Activated T-helper 1 cell treated with Interleukin-2 at 50 U/mL for 16 hours (primary cell): ENCODE results near the gene COL19A1.
"Not testable (repeated sequence)": the region's sequence is repeated elsewhere in the genome, so short reads cannot be mapped to it uniquely, and the experiment has no call there.

Source experiments
- DNase-seq: peaks from one replicate; pipeline ENCODE4 v3.0.0-alpha.2; 2020; ENCODE audit warnings: low read depth

COL19A1 gene

GRCh38 chr6:69900869-69901268, 34.5 kb downstream of the COL19A1 start:
- no peak for DNase-seq

GRCh38 chr6:69901361-69901760, 35.0 kb downstream of the COL19A1 start:
- DNase-seq = no peak

- no peak for DNase-seq
Observed at GRCh38 chr6:69907981-69908498, 41.7 kb downstream of the COL19A1 start.

- no peak for DNase-seq
Observed at GRCh38 chr6:69913361-69913760, 47.0 kb downstream of the COL19A1 start.

- DNase-seq = no peak
Observed at GRCh38 chr6:69914015-69914485, 47.7 kb downstream of the COL19A1 start.

GRCh38 chr6:69915346-69915745, 49.0 kb downstream of the COL19A1 start:
- DNase-seq = no peak

GRCh38 chr6:69917834-69918233, 51.5 kb downstream of the COL19A1 start:
- DNase-seq = no peak

GRCh38 chr6:69918813-69919475, 52.6 kb downstream of the COL19A1 start:
- no peak for DNase-seq

GRCh38 chr6:69921066-69921465, 54.7 kb downstream of the COL19A1 start:
- not testable (repeated sequence) for DNase-seq

- DNase-seq = not testable (repeated sequence)
Observed at GRCh38 chr6:69921611-69922010, 55.3 kb downstream of the COL19A1 start.

- DNase-seq = no peak
Observed at GRCh38 chr6:69926745-69927144, 60.4 kb downstream of the COL19A1 start.

- no peak for DNase-seq
Observed at GRCh38 chr6:69933239-69933638, 66.9 kb downstream of the COL19A1 start.

GRCh38 chr6:69935079-69935478, 68.7 kb downstream of the COL19A1 start:
- DNase-seq = no peak

GRCh38 chr6:69936674-69937363, 70.5 kb downstream of the COL19A1 start:
- no peak for DNase-seq

GRCh38 chr6:69937402-69938136, 71.2 kb downstream of the COL19A1 start:
- no peak for DNase-seq

GRCh38 chr6:69942485-69942884, 76.1 kb downstream of the COL19A1 start:
- DNase-seq = no peak

GRCh38 chr6:69945192-69945591, 78.8 kb downstream of the COL19A1 start:
- no peak for DNase-seq

- DNase-seq = no peak
Observed at GRCh38 chr6:69948479-69949114, 82.2 kb downstream of the COL19A1 start.

GRCh38 chr6:69953491-69953890, 87.1 kb downstream of the COL19A1 start:
- DNase-seq = no peak

GRCh38 chr6:69954733-69955132, 88.4 kb downstream of the COL19A1 start:
- no peak for DNase-seq

- no peak for DNase-seq
Observed at GRCh38 chr6:69957985-69958559, 91.7 kb downstream of the COL19A1 start.

- DNase-seq = no peak
Observed at GRCh38 chr6:69958978-69959377, 92.6 kb downstream of the COL19A1 start.
